CD14-positive monocyte (primary cell): ENCODE results near the gene NNAT. TPM values are rescaled to one million over a fixed set of nuclear protein-coding genes. Genes with fewer than 3 reads are reported as not detected.
A peak's percentile ranks its signal among the peaks of the same experiment; 100 is the strongest.

ENCODE experiments used
- DNase-seq, 3 donors: peaks; one replicate each; pipeline ENCODE4 v3.0.0-alpha.2; 2011 to 2022
- H2AFZ ChIP-seq: 2 replicates; pipeline ENCODE4 v1.6.0; 2012; ENCODE audit warnings: mild to moderate bottlenecking, low read depth, low read length, inconsistent platforms; ENCODE audit not compliant: insufficient read depth, poor library complexity, severe bottlenecking
- H3K27ac ChIP-seq, 2 donors: 1 replicate in 1 of 2; 2 replicates in 1 of 2; pipeline ENCODE4 v1.5.1; 2012 to 2013; ENCODE audit warnings: low read length in 2 of 2, control low read depth in 1 of 2, inconsistent platforms in 1 of 2, low read depth in 1 of 2, mild to moderate bottlenecking in 1 of 2
- H3K27me3 ChIP-seq, 2 donors: one replicate each; pipeline versions ENCODE4 v1.6.0 to v1.6.1; 2011 to 2013; ENCODE audit warnings: low read length in 2 of 2; ENCODE audit not compliant: control insufficient read depth in 2 of 2, insufficient read depth in 2 of 2
- H3K36me3 ChIP-seq, 2 donors: replicated peaks in 1 of 2; 1 replicate in 1 of 2; 2 replicates in 1 of 2; pipeline versions ENCODE4 v1.5.1 to v1.6.1; 2012 to 2013; ENCODE audit warnings: low read length in 2 of 2, control low read depth in 1 of 2, inconsistent platforms in 1 of 2, mild to moderate bottlenecking in 1 of 2; ENCODE audit not compliant: insufficient read depth in 2 of 2, control insufficient read depth in 1 of 2
- H3K4me1 ChIP-seq, 2 donors: 1 replicate in 1 of 2; 2 replicates in 1 of 2; pipeline versions ENCODE4 v1.5.1 to v1.6.1; 2012 to 2013; ENCODE audit warnings: low read length in 2 of 2, control low read depth in 1 of 2, inconsistent platforms in 1 of 2, mild to moderate bottlenecking in 1 of 2, moderate library complexity in 1 of 2; ENCODE audit not compliant: insufficient read depth in 2 of 2, control insufficient read depth in 1 of 2
- H3K4me2 ChIP-seq: replicated peaks from 2 replicates; pipeline ENCODE3; 2012; ENCODE audit warnings: low read length, moderate library complexity, mild to moderate bottlenecking; ENCODE audit not compliant: poor library complexity, severe bottlenecking; ENCODE audit errors: extremely low read depth
- H3K4me3 ChIP-seq, 3 experiments: fragments of 200-600 bp in 1 of 3; sonication (generic) in 1 of 3; replicated peaks in 1 of 3; 1 replicate in 2 of 3; 2 replicates in 1 of 3; pipeline ENCODE4 v1.5.1; 2011 to 2013; ENCODE audit warnings: low read length in 3 of 3, mild to moderate bottlenecking in 3 of 3, control low read depth in 2 of 3, low read depth in 2 of 3, inconsistent platforms in 1 of 3, moderate library complexity in 1 of 3
- H3K79me2 ChIP-seq: 2 replicates; pipeline ENCODE4 v1.6.0; 2012; ENCODE audit warnings: mild to moderate bottlenecking, control low read depth, inconsistent platforms, low read length, moderate library complexity; ENCODE audit not compliant: insufficient read depth
- H3K9ac ChIP-seq: 2 replicates; pipeline ENCODE4 v1.6.0; 2017; ENCODE audit warnings: low read length, mild to moderate bottlenecking; ENCODE audit not compliant: insufficient read depth, poor library complexity, severe bottlenecking
- H3K9me3 ChIP-seq, 2 donors: replicated peaks in 1 of 2; 1 replicate in 1 of 2; 2 replicates in 1 of 2; pipeline versions ENCODE4 v1.5.1 to v1.6.1; 2012 to 2013; ENCODE audit warnings: low read length in 2 of 2, control low read depth in 1 of 2; ENCODE audit not compliant: control insufficient read depth in 1 of 2, insufficient read depth in 1 of 2
- H4K20me1 ChIP-seq: 2 replicates; pipeline ENCODE4 v1.6.0; 2012; ENCODE audit warnings: mild to moderate bottlenecking, low read length, control low read depth, moderate library complexity; ENCODE audit not compliant: insufficient read depth
- H3K27ac Mint-ChIP-seq, 7 donors: one replicate each; pipeline ENCODE4 v1.8.0; 2020; ENCODE audit warnings: mild to moderate bottlenecking in 7 of 7, mixed read lengths in 7 of 7, moderate library complexity in 6 of 7, inconsistent platforms in 2 of 7
- H3K27me3 Mint-ChIP-seq, 3 donors: one replicate each; pipeline ENCODE4 v1.8.0; 2021 to 2022; ENCODE audit warnings: low read depth in 3 of 3, mild to moderate bottlenecking in 3 of 3, mixed read lengths in 3 of 3, moderate library complexity in 3 of 3, inconsistent platforms in 1 of 3
- H3K36me3 Mint-ChIP-seq, 2 donors: one replicate each; pipeline ENCODE4 v1.8.0; 2020; ENCODE audit warnings: mixed read lengths in 2 of 2, inconsistent platforms in 1 of 2, mild to moderate bottlenecking in 1 of 2
- H3K4me1 Mint-ChIP-seq: one replicate; pipeline ENCODE4 v1.8.0; 2020; ENCODE audit warnings: mild to moderate bottlenecking, mixed read lengths
- H3K4me3 Mint-ChIP-seq, 2 donors: one replicate each; pipeline ENCODE4 v1.8.0; 2020; ENCODE audit warnings: mild to moderate bottlenecking in 2 of 2, mixed read lengths in 2 of 2, moderate library complexity in 1 of 2
- H3K9me3 Mint-ChIP-seq, 7 donors: one replicate each; pipeline ENCODE4 v1.8.0; 2020 to 2022; ENCODE audit warnings: mixed read lengths in 7 of 7, mild to moderate bottlenecking in 6 of 7, moderate library complexity in 6 of 7, inconsistent platforms in 2 of 7
- CTCF ChIP-seq: fragments of 200-600 bp; IDR thresholded peaks from one replicate; pipeline ENCODE4 v1.8.0; 2022; ENCODE audit warnings: antibody characterized with exemption, mild to moderate bottlenecking
- WGBS: methylation state at CpG from one replicate; pipeline ENCODE4 v1.1.5; 2013; ENCODE audit warnings: missing lambda C conversion rate; ENCODE audit not compliant: insufficient coverage; 5-methylcytosine and 5-hydroxymethylcytosine counted together
- intact Hi-C, 2 donors: fragments of 100-400 bp; cut with micrococcal nuclease; formaldehyde crosslinking; loops; one replicate each; pipeline versions ENCODE4 v1.15.0 to v1.15.1; 2023
- polyA plus RNA-seq, 3 donors: library from polyadenylated mRNA; depleted of rRNA in 1 of 3; unstranded in 2 of 3; stranded (reverse) in 1 of 3; fragments of 300-500 nt in 2 of 3; fragments of >200 nt in 1 of 3; fragmentation: Illumina TruSeq in 2 of 3; gene quantifications; 1 replicate in 2 of 3; 2 replicates in 1 of 3; pipeline ENCODE4 v1.2.3, GENCODE V29; 2012 to 2021

Gene NNAT
- polyA plus RNA-seq, 3 donors, result not detected

GRCh38 chr20:37519508-37520418 is 1.3 kb upstream of the NNAT start:
- H3K27me3 Mint-ChIP-seq, result peaks cover 18 to 34% (median 25%) of the 10 kb centered on the region in 3 donors
- no peak overlapping the region for H3K9ac ChIP-seq
- H3K4me2 ChIP-seq, result no peak overlapping the region
- H3K79me2 ChIP-seq, result peaks cover 75% of the 10 kb centered on the region
- H3K27ac Mint-ChIP-seq, result peak overlapping the region in 1 of 7 donors; percentile 27
- H3K4me3 Mint-ChIP-seq, result no peak overlapping the region
- peaks cover 99% of the 10 kb centered on the region for H4K20me1 ChIP-seq
- TF ChIP-seq CTCF, result no peak
- H3K36me3 Mint-ChIP-seq, result peaks cover 70 to 75% of the 10 kb centered on the region in 2 donors
- H3K9me3 ChIP-seq, result peaks cover 0 to 14% of the 10 kb centered on the region in 2 donors
- H3K4me1 Mint-ChIP-seq, result peaks cover 33% of the 10 kb centered on the region
- H3K4me1 ChIP-seq, result peaks cover 7 to 11% of the 10 kb centered on the region in 2 donors
- H2AFZ ChIP-seq, result no peak overlapping the region
- peaks cover 40 to 78% of the 10 kb centered on the region in 2 donors for H3K36me3 ChIP-seq
- H3K9me3 Mint-ChIP-seq, result peaks cover 0 to 20% (median 14%) of the 10 kb centered on the region in 7 donors
- H3K4me3 ChIP-seq, result no peak overlapping the region
- 81% methylated on average over 39 of the region's 39 CpGs for WGBS
- no peak for DNase-seq
- intact Hi-C loops, result loop anchor here (10.0 kb wide), 2 partner anchors 115 to 255 kb away; partner anchors contain the start of gene GHRH (in 1 of the 2)
- H3K27me3 ChIP-seq, result peaks cover 4 to 26% of the 10 kb centered on the region in 2 donors
- H3K27ac ChIP-seq, result no peak overlapping the region

GRCh38 chr20:37520419-37520955 is 563 bp upstream of the NNAT start:
- Mint-ChIP-seq H3K36me3 (peaks cover 68 to 72% of the 10 kb centered on the region in 2 donors), H3K9me3 (peaks cover 0 to 20% (median 14%) of the 10 kb centered on the region in 7 donors), H3K27me3 (peaks cover 18 to 34% (median 25%) of the 10 kb centered on the region in 3 donors), H3K4me3 (peak overlapping the region; percentile 2 to 71), H3K4me1 (peaks cover 40% of the 10 kb centered on the region), H3K27ac (no peak overlapping the region)
- Histone ChIP-seq H3K4me1 (peaks cover 13 to 14% of the 10 kb centered on the region in 2 donors), H3K4me2 (no peak overlapping the region), H2AFZ (no peak overlapping the region), H3K9me3 (peaks cover 0 to 14% of the 10 kb centered on the region in 2 donors), H3K27me3 (peaks cover 4 to 26% of the 10 kb centered on the region in 2 donors), H3K4me3 (no peak overlapping the region), H3K79me2 (peaks cover 82% of the 10 kb centered on the region), H3K27ac (peak overlapping the region in 1 of 2 donors; percentile 19), H3K9ac (no peak overlapping the region), H4K20me1 (peaks cover 99% of the 10 kb centered on the region), H3K36me3 (peaks cover 33 to 71% of the 10 kb centered on the region in 2 donors)
- intact Hi-C loops, result loop anchor here (10.0 kb wide), 2 partner anchors 116 to 256 kb away; partner anchors contain the start of gene GHRH (in 1 of the 2)
- WGBS, result 84% methylated on average over 21 of the region's 24 CpGs
- DNase-seq, result no peak
- no peak for TF ChIP-seq CTCF
